HepG2 (cell line): ENCODE measurements around the gene RIMBP2. TPM values are rescaled to one million over a fixed set of nuclear protein-coding genes. Genes with fewer than 3 reads are reported as not detected.

Experiments used
- ATAC-seq: fragments of 200-7000 bp; cut with Tn5 transposase; 3 replicates; pipeline ENCODE4 v1.9.1; 2020; ENCODE audit warnings: mild to moderate bottlenecking, moderate library complexity
- BruUV-seq: library from RNA; stranded (reverse); fragments of 400-500 nt; replicated peaks from 2 replicates; lab custom pipeline; 2021; lab: Mats Ljungman, UMichigan
- CTCF ChIA-PET: fragments of 300-600 bp; formaldehyde crosslinking; extraction: SDS; loops from one replicate; lab custom pipeline; 2021; ENCODE audit warnings: low total read pairs, inconsistent platforms, low intra/inter-chr PET ratio; lab: Yijun Ruan, JAX
- POLR2A ChIA-PET: fragments of 350-600 bp; sonication (Branson Sonifier 250); formaldehyde crosslinking; loops from one replicate; lab custom pipeline; 2020; ENCODE audit warnings: antibody characterized with exemption, inconsistent platforms; lab: Yijun Ruan, JAX
- DNase-seq: peaks from one replicate; pipeline ENCODE4 v3.0.0-alpha.2; 2015; ENCODE audit warnings: low spot score
- FAIRE-seq: peaks from 3 replicates; lab custom pipeline; 2011; peaks lifted over from hg19 to GRCh38; lab: Jason Lieb, UNC
- H2AFZ ChIP-seq: one replicate; pipeline ENCODE4 v1.6.1; 2011; ENCODE audit warnings: low read length, inconsistent platforms
- H3K27ac ChIP-seq: fragments of 300-600 bp; 3 replicates; pipeline ENCODE4 v1.8.0; 2011; ENCODE audit warnings: mixed run types, mild to moderate bottlenecking, mixed read lengths, low read length, inconsistent platforms; ENCODE audit not compliant: insufficient read depth; ENCODE audit errors: extremely low read length
- H3K27me3 ChIP-seq, 2 experiments: fragments of 200-600 bp in 1 of 2; 2 replicates in 1 of 2; 3 replicates in 1 of 2; pipeline versions ENCODE4 v1.6.0 to v1.8.0; 2011; ENCODE audit warnings: low read length in 2 of 2, mild to moderate bottlenecking in 2 of 2, moderate library complexity in 2 of 2, inconsistent platforms in 1 of 2; ENCODE audit not compliant: insufficient read depth in 2 of 2, control insufficient read depth in 1 of 2
- H3K36me3 ChIP-seq, 2 experiments: fragments of 200-600 bp in 1 of 2; replicated peaks in 1 of 2; 2 replicates in 1 of 2; 3 replicates in 1 of 2; pipeline versions ENCODE4 v1.5.1 to v1.8.0; 2011; ENCODE audit warnings: low read length in 2 of 2, inconsistent platforms in 1 of 2; ENCODE audit not compliant: insufficient read depth in 2 of 2, control insufficient read depth in 1 of 2
- H3K4me1 ChIP-seq: 2 replicates; pipeline ENCODE4 v1.5.1; 2012; ENCODE audit warnings: low read length, inconsistent platforms; ENCODE audit not compliant: insufficient read depth
- H3K4me2 ChIP-seq: 2 replicates; pipeline ENCODE4 v1.6.0; 2011; ENCODE audit warnings: low read depth, low read length, inconsistent platforms
- H3K4me3 ChIP-seq, 3 experiments: fragments of 200-600 bp in 1 of 3; sonication (generic), shearing (Covaris generic) in 1 of 3; replicated peaks in 1 of 3; 2 replicates each; pipeline ENCODE4 v1.5.1; 2011 to 2016; ENCODE audit warnings: low read length in 3 of 3, inconsistent platforms in 2 of 3, low read depth in 2 of 3, mild to moderate bottlenecking in 2 of 3, control low read depth in 1 of 3, mixed read lengths in 1 of 3; ENCODE audit not compliant: insufficient read depth in 1 of 3
- H3K79me2 ChIP-seq: one replicate; pipeline ENCODE4 v1.6.1; 2011; ENCODE audit warnings: low read length, inconsistent platforms; ENCODE audit not compliant: insufficient read depth
- H3K9ac ChIP-seq: 2 replicates; pipeline ENCODE4 v1.6.0; 2011; ENCODE audit warnings: mild to moderate bottlenecking, low read depth, low read length, inconsistent platforms; ENCODE audit not compliant: insufficient read depth
- H3K9me3 ChIP-seq: 2 replicates; pipeline ENCODE4 v1.5.1; 2012; ENCODE audit warnings: mild to moderate bottlenecking, low read length
- H4K20me1 ChIP-seq: 2 replicates; pipeline ENCODE4 v1.6.0; 2011; ENCODE audit warnings: inconsistent platforms, mild to moderate bottlenecking, low read length, moderate library complexity; ENCODE audit not compliant: insufficient read depth
- CEBPG ChIP-seq: IDR thresholded peaks from 2 replicates; pipeline ENCODE4 v1.6.1; 2016
- CREM ChIP-seq, 2 experiments: sonication (generic) in 1 of 2; formaldehyde crosslinking in 1 of 2; IDR thresholded peaks; 2 replicates each; pipeline versions ENCODE4 v1.4.0 to v1.6.1; 2016 to 2020; ENCODE audit warnings: antibody characterized with exemption in 1 of 2, mild to moderate bottlenecking in 1 of 2, missing genetic modification reagents in 1 of 2
- FLYWCH1 ChIP-seq: sonication (generic); formaldehyde crosslinking; IDR thresholded peaks from 2 replicates; pipeline ENCODE4 v1.8.1; 2023; ENCODE audit warnings: mild to moderate bottlenecking, missing genetic modification reagents
- MYPOP ChIP-seq: sonication (generic); formaldehyde crosslinking; IDR thresholded peaks from 2 replicates; pipeline ENCODE4 v1.8.1; 2023; ENCODE audit warnings: mild to moderate bottlenecking, moderate library complexity, missing genetic modification reagents
- PRDM10 ChIP-seq: sonication (generic); formaldehyde crosslinking; IDR thresholded peaks from 2 replicates; pipeline ENCODE4 v1.4.0; 2020; ENCODE audit warnings: low read depth, missing genetic modification reagents
- SAFB2 ChIP-seq: sonication (generic); formaldehyde crosslinking; IDR thresholded peaks from 2 replicates; pipeline ENCODE4 v1.5.1; 2020; ENCODE audit warnings: missing genetic modification reagents, low read depth, mild to moderate bottlenecking, borderline replicate concordance
- ZNF430 ChIP-seq: sonication (generic); formaldehyde crosslinking; IDR thresholded peaks from 2 replicates; pipeline ENCODE4 v1.9.0; 2021; ENCODE audit warnings: mild to moderate bottlenecking, missing genetic modification reagents
- ZNF432 ChIP-seq: sonication (generic); formaldehyde crosslinking; IDR thresholded peaks from 2 replicates; pipeline ENCODE4 v1.5.0; 2020; ENCODE audit warnings: missing genetic modification reagents, mild to moderate bottlenecking, borderline replicate concordance
- ZNF670 ChIP-seq: sonication (generic); formaldehyde crosslinking; IDR thresholded peaks from 2 replicates; pipeline ENCODE4 v1.8.0; 2022; ENCODE audit warnings: mild to moderate bottlenecking, missing genetic modification reagents, borderline replicate concordance
- WGBS: methylation state at CpG from one replicate; pipeline ENCODE4 v1.1.6; 2017; ENCODE audit warnings: low lambda C conversion rate; 5-methylcytosine and 5-hydroxymethylcytosine counted together
- in situ Hi-C: cut with HindIII; loops from 2 replicates; pipeline ENCODE4 v1.10.0; 2017; ENCODE audit warnings: low pct_unique_long_range_greater_than_20kb; ENCODE audit not compliant: extremely low pct_ligation_motif_present
- intact Hi-C: fragments of 100-400 bp; cut with micrococcal nuclease; formaldehyde crosslinking; loops from one replicate; pipeline ENCODE4 v1.10.0; 2022; ENCODE audit not compliant: unreplicated experiment
- polyA plus RNA-seq, 8 experiments: library from polyadenylated mRNA; depleted of rRNA in 3 of 8; stranded (reverse) in 7 of 8; unstranded in 1 of 8; fragments of >200 nt; fragmentation: Illumina TruSeq in 4 of 8; extraction: Trizol in 4 of 8; gene quantifications; 2 replicates each; pipeline versions ENCODE4 v1.2.1 to v1.2.3, GENCODE V29; 2011 to 2016; ENCODE audit warnings: low read depth in 4 of 8, missing spikeins in 1 of 8, mixed read lengths in 1 of 8; ENCODE audit not compliant: insufficient read depth in 1 of 8
- total RNA-seq, 5 experiments: library from RNA; depleted of rRNA; stranded (reverse); fragments of >200 nt; fragmentation: Illumina TruSeq; extraction: Trizol; gene quantifications; 2 replicates each; pipeline ENCODE4 v1.2.3, GENCODE V29; 2016; ENCODE audit warnings: low read depth in 1 of 5

RIMBP2 gene
- total and polyA plus RNA-seq, 2 of the 13 experiments (the other 11 are each of a cell fraction or from before 2014, with no cell fraction given) = 0.03 TPM; not detected in 1

- POLR2A ChIA-PET = no interaction called here
- H3K27me3 ChIP-seq = peaks cover 4 to 33% of the 10 kb centered on the region in 2 experiments; a peak in 4 of 5 replicates
- no peaks in the 10 kb centered on the region for H3K36me3 ChIP-seq
- intact Hi-C loops = no loop called here
- in situ Hi-C loops = no loop called here
- BruUV-seq = no TSS peak
- no peaks in the 10 kb centered on the region for H3K79me2 ChIP-seq
- H3K9ac ChIP-seq = no peak overlapping the region
- no peaks in the 10 kb centered on the region for H4K20me1 ChIP-seq
- CTCF ChIA-PET = no interaction called here
- no peak overlapping the region for H3K4me2 ChIP-seq
- no peak overlapping the region for H3K27ac ChIP-seq
- FAIRE-seq (no peak), DNase-seq (no peak), ATAC-seq (no peak)
- no peak overlapping the region for H3K4me3 ChIP-seq
- H3K4me1 ChIP-seq = peaks cover 10% of the 10 kb centered on the region
- WGBS = 2% methylated on average over 5 of the region's 5 CpGs
- no peak overlapping the region for H2AFZ ChIP-seq
- peaks cover 15% of the 10 kb centered on the region; the same call in 1 of the 2 replicates for H3K9me3 ChIP-seq
- TF ChIP-seq CREM (IDR thresholded peaks at IDR 0.05) (no peak), CREM (CRISPR knock-in tag; IDR thresholded peaks at IDR 0.05) (no peak), ZNF670 (no peak), MYPOP (CRISPR knock-in tag) (no peak), SAFB2 (CRISPR knock-in tag) (no peak), CEBPG (CRISPR knock-in tag) (no peak), ZNF432 (no peak), FLYWCH1 (no peak), ZNF430 (CRISPR knock-in tag) (no peak), PRDM10 (CRISPR knock-in tag) (no peak)
Measured at GRCh38 chr12:130555221-130555620, 160.9 kb downstream of the RIMBP2 start.
